B cell (primary cell): ENCODE data around the gene NDUFS6.

Experiments
- CTCF ChIP-seq: fragments of 200-600 bp; IDR thresholded peaks from one replicate; pipeline ENCODE4 v1.8.0; 2022; ENCODE audit warnings: antibody characterized with exemption, mild to moderate bottlenecking
- EZH2 ChIP-seq: IDR thresholded peaks from 2 replicates; pipeline ENCODE4 v1.6.1; 2012; ENCODE audit warnings: borderline replicate concordance, low read depth, mild to moderate bottlenecking, moderate library complexity, low read length; ENCODE audit not compliant: insufficient read depth, poor library complexity, severe bottlenecking

- no peak for TF ChIP-seq CTCF
- no peak for TF ChIP-seq EZH2
These were observed 52.3 kb downstream of the NDUFS6 start for GRCh38 chr5:1853531-1853930.
